Astrocyte of the cerebellum (primary cell): ENCODE measurements around the gene ZMIZ1.

ENCODE experiments used
- DNase-seq: peaks from one replicate; pipeline ENCODE4 v3.0.0-alpha.2; 2011; ENCODE audit warnings: low read depth
- H3K4me3 ChIP-seq: 2 replicates; pipeline ENCODE4 v1.5.1; 2011; ENCODE audit warnings: mild to moderate bottlenecking, low read depth, low read length, moderate library complexity
- CTCF ChIP-seq: IDR thresholded peaks from 2 replicates; pipeline ENCODE4 v1.5.1; 2012; ENCODE audit warnings: low read length, low read depth, moderate library complexity, mild to moderate bottlenecking; ENCODE audit errors: missing control alignments
- in situ Hi-C: cut with HindIII; loops from 2 replicates; pipeline ENCODE4 v1.10.0; 2017; ENCODE audit warnings: low sequenced_read_pairs

Gene ZMIZ1

GRCh38 chr10:79127151-79127961 lies 58.6 kb downstream of the ZMIZ1 start:
- in situ Hi-C loops: no loop called here
- no peak overlapping the region for H3K4me3 ChIP-seq
- DNase-seq: no peak
- TF ChIP-seq CTCF: no peak

- DNase-seq: no peak
- no peak overlapping the region for H3K4me3 ChIP-seq
- in situ Hi-C loops: no loop called here
- TF ChIP-seq CTCF: no peak
Observed at GRCh38 chr10:79128241-79128922, 59.6 kb downstream of the ZMIZ1 start.

GRCh38 chr10:79128923-79129305 lies 60.1 kb downstream of the ZMIZ1 start:
- DNase-seq: no peak
- no peak for TF ChIP-seq CTCF
- no peak overlapping the region for H3K4me3 ChIP-seq
- in situ Hi-C loops: no loop called here

GRCh38 chr10:79129361-79129997 lies 60.7 kb downstream of the ZMIZ1 start:
- TF ChIP-seq CTCF: peak; percentile 8
- no peak overlapping the region for H3K4me3 ChIP-seq
- in situ Hi-C loops: no loop called here
- no peak for DNase-seq

GRCh38 chr10:79130255-79130654 lies 61.5 kb downstream of the ZMIZ1 start:
- TF ChIP-seq CTCF: no peak
- no peak for DNase-seq
- H3K4me3 ChIP-seq: no peak overlapping the region
- in situ Hi-C loops: no loop called here

GRCh38 chr10:79130846-79131245 lies 62.1 kb downstream of the ZMIZ1 start:
- no peak for TF ChIP-seq CTCF
- DNase-seq: no peak
- no peak overlapping the region for H3K4me3 ChIP-seq
- in situ Hi-C loops: no loop called here
